Mesenchymal stem cell (in vitro differentiated cells and primary cell): ENCODE measurements around the gene CHST14.

ENCODE experiments used
- DNase-seq: peaks from one replicate; pipeline ENCODE4 v3.0.0-alpha.2; 2013
- H2AFZ ChIP-seq: one replicate; pipeline ENCODE4 v1.6.1; 2013; ENCODE audit warnings: low read depth, mild to moderate bottlenecking, control low read depth, inconsistent platforms, low read length, moderate library complexity
- H2AK5ac ChIP-seq: 2 replicates; pipeline ENCODE4 v1.6.1; 2013; ENCODE audit warnings: low read length, moderate library complexity, mild to moderate bottlenecking, inconsistent platforms; ENCODE audit not compliant: severe bottlenecking
- H2BK120ac ChIP-seq: one replicate; pipeline ENCODE4 v1.6.1; 2013; ENCODE audit warnings: low read depth, mild to moderate bottlenecking, inconsistent platforms, low read length, moderate library complexity
- H2BK12ac ChIP-seq, 2 experiments: one replicate each; pipeline ENCODE4 v1.6.1; 2013; ENCODE audit warnings: inconsistent platforms in 2 of 2, low read length in 2 of 2, mild to moderate bottlenecking in 2 of 2, moderate library complexity in 2 of 2, control low read depth in 1 of 2
- H2BK15ac ChIP-seq: one replicate; pipeline ENCODE4 v1.6.1; 2013; ENCODE audit warnings: mild to moderate bottlenecking, low read depth, inconsistent platforms; ENCODE audit not compliant: poor library complexity, severe bottlenecking
- H2BK5ac ChIP-seq: 2 replicates; pipeline ENCODE4 v1.6.1; 2013; ENCODE audit warnings: low read depth, mild to moderate bottlenecking, low read length, control low read depth, inconsistent platforms; ENCODE audit not compliant: poor library complexity, severe bottlenecking
- H3K14ac ChIP-seq, 2 experiments: one replicate each; pipeline ENCODE4 v1.6.1; 2013; ENCODE audit warnings: inconsistent platforms in 2 of 2, low read length in 2 of 2, control low read depth in 1 of 2, mild to moderate bottlenecking in 1 of 2, moderate library complexity in 1 of 2
- H3K18ac ChIP-seq, 2 experiments: one replicate each; pipeline ENCODE4 v1.6.1; 2013; ENCODE audit warnings: inconsistent platforms in 2 of 2, low read length in 2 of 2, control low read depth in 1 of 2, low read depth in 1 of 2, mild to moderate bottlenecking in 1 of 2
- H3K23ac ChIP-seq, 2 experiments: one replicate each; pipeline ENCODE4 v1.6.1; 2013; ENCODE audit warnings: inconsistent platforms in 2 of 2, low read length in 2 of 2, mild to moderate bottlenecking in 2 of 2, moderate library complexity in 2 of 2, control low read depth in 1 of 2
- H3K27ac ChIP-seq: 2 replicates; pipeline ENCODE4 v1.5.1; 2013; ENCODE audit warnings: mild to moderate bottlenecking, moderate library complexity, low read length, control low read depth, inconsistent platforms; ENCODE audit not compliant: poor library complexity, severe bottlenecking
- H3K27me3 ChIP-seq, 2 experiments: 2 replicates each; pipeline versions ENCODE4 v1.6.1 to v1.7.0; 2013; ENCODE audit warnings: low read length in 2 of 2, mild to moderate bottlenecking in 2 of 2, moderate library complexity in 2 of 2, control low read depth in 1 of 2, inconsistent platforms in 1 of 2; ENCODE audit not compliant: control insufficient read depth in 1 of 2, insufficient read depth in 1 of 2
- H3K36me3 ChIP-seq, 2 experiments: 2 replicates each; pipeline versions ENCODE4 v1.6.1 to v1.7.0; 2013; ENCODE audit warnings: low read length in 2 of 2, control low read depth in 1 of 2, inconsistent platforms in 1 of 2, low read depth in 1 of 2, mild to moderate bottlenecking in 1 of 2; ENCODE audit not compliant: insufficient read depth in 2 of 2, control insufficient read depth in 1 of 2
- H3K4ac ChIP-seq, 2 experiments: one replicate each; pipeline ENCODE4 v1.6.1; 2013; ENCODE audit warnings: inconsistent platforms in 2 of 2, low read length in 2 of 2, mild to moderate bottlenecking in 2 of 2, moderate library complexity in 2 of 2, control low read depth in 1 of 2, low read depth in 1 of 2
- H3K4me1 ChIP-seq: 2 replicates; pipeline ENCODE4 v1.6.1; 2013; ENCODE audit warnings: low read depth, low read length, control low read depth; ENCODE audit not compliant: control insufficient read depth, insufficient read depth
- H3K4me2 ChIP-seq: 2 replicates; pipeline ENCODE4 v1.6.1; 2013; ENCODE audit warnings: low read length, mild to moderate bottlenecking, inconsistent platforms; ENCODE audit not compliant: poor library complexity, severe bottlenecking
- H3K4me3 ChIP-seq, 2 experiments: 2 replicates each; pipeline versions ENCODE4 v1.5.1 to v1.7.0; 2013; ENCODE audit warnings: low read length in 2 of 2, mild to moderate bottlenecking in 2 of 2, control low read depth in 1 of 2, low read depth in 1 of 2; ENCODE audit not compliant: insufficient read depth in 1 of 2
- H3K79me1 ChIP-seq: replicated peaks from 2 replicates; pipeline ENCODE4 v1.6.1; 2013; ENCODE audit warnings: mild to moderate bottlenecking, control low read depth, low read length, inconsistent platforms; ENCODE audit not compliant: poor library complexity, severe bottlenecking
- H3K9ac ChIP-seq: 2 replicates; pipeline ENCODE4 v1.7.0; 2013; ENCODE audit warnings: mild to moderate bottlenecking, low read length, moderate library complexity
- H3K9me3 ChIP-seq: 2 replicates; pipeline ENCODE4 v1.7.0; 2013; ENCODE audit warnings: mild to moderate bottlenecking, low read length; ENCODE audit not compliant: control insufficient read depth
- H4K8ac ChIP-seq: one replicate; pipeline ENCODE4 v1.6.1; 2013; ENCODE audit warnings: inconsistent platforms, mild to moderate bottlenecking, low read length, moderate library complexity
- H4K91ac ChIP-seq: one replicate; pipeline ENCODE4 v1.6.1; 2013; ENCODE audit warnings: mild to moderate bottlenecking, low read length, inconsistent platforms
- WGBS: methylation state at CpG from one replicate; pipeline ENCODE4 v1.1.7; 2013; ENCODE audit warnings: mixed read lengths; 5-methylcytosine and 5-hydroxymethylcytosine counted together

Gene CHST14

GRCh38 chr15:40487816-40488682 is 17.3 kb downstream of the CHST14 start:
- H4K91ac ChIP-seq = no peak overlapping the region
- H3K4me1 ChIP-seq = no peaks in the 10 kb centered on the region
- no peaks in the 10 kb centered on the region for H3K79me1 ChIP-seq
- no peak overlapping the region for H3K9ac ChIP-seq
- H3K36me3 ChIP-seq = no peaks in the 10 kb centered on the region
- WGBS = 94% methylated on average over 32 of the region's 35 CpGs
- H2AK5ac ChIP-seq = no peak overlapping the region
- no peak overlapping the region for H3K4ac ChIP-seq
- no peak overlapping the region for H3K14ac ChIP-seq
- peaks cover 0 to 4% of the 10 kb centered on the region in 2 experiments for H3K27me3 ChIP-seq
- H3K4me3 ChIP-seq = no peak overlapping the region
- H3K27ac ChIP-seq = no peak overlapping the region
- no peaks in the 10 kb centered on the region for H3K9me3 ChIP-seq
- no peak overlapping the region for H2BK12ac ChIP-seq
- no peak overlapping the region for H2AFZ ChIP-seq
- no peak overlapping the region for H3K23ac ChIP-seq
- no peak overlapping the region for H3K18ac ChIP-seq
- no peak overlapping the region for H2BK15ac ChIP-seq
- no peak overlapping the region for H4K8ac ChIP-seq
- no peak for DNase-seq
- H3K4me2 ChIP-seq = no peak overlapping the region
- H2BK120ac ChIP-seq = no peak overlapping the region
- no peak overlapping the region for H2BK5ac ChIP-seq

- 95% methylated on average over 41 of the region's 47 CpGs for WGBS
- Histone ChIP-seq H3K9ac (no peak overlapping the region), H2AK5ac (no peak overlapping the region), H3K14ac (no peak overlapping the region), H2BK12ac (no peak overlapping the region), H3K18ac (no peak overlapping the region), H3K4me3 (no peak overlapping the region), H2BK15ac (no peak overlapping the region), H3K23ac (no peak overlapping the region), H3K79me1 (no peaks in the 10 kb centered on the region), H3K4ac (no peak overlapping the region), H2AFZ (no peak overlapping the region), H3K27ac (no peak overlapping the region), H2BK5ac (no peak overlapping the region), H3K27me3 (peaks cover 0 to 15% of the 10 kb centered on the region in 2 experiments), H4K91ac (no peak overlapping the region), H4K8ac (no peak overlapping the region), H3K4me2 (no peak overlapping the region), H3K4me1 (no peaks in the 10 kb centered on the region), H3K36me3 (no peaks in the 10 kb centered on the region), H3K9me3 (no peaks in the 10 kb centered on the region), H2BK120ac (no peak overlapping the region)
- DNase-seq = no peak
These were observed 18.7 kb downstream of the CHST14 start for GRCh38 chr15:40489274-40490175.

DNA sequence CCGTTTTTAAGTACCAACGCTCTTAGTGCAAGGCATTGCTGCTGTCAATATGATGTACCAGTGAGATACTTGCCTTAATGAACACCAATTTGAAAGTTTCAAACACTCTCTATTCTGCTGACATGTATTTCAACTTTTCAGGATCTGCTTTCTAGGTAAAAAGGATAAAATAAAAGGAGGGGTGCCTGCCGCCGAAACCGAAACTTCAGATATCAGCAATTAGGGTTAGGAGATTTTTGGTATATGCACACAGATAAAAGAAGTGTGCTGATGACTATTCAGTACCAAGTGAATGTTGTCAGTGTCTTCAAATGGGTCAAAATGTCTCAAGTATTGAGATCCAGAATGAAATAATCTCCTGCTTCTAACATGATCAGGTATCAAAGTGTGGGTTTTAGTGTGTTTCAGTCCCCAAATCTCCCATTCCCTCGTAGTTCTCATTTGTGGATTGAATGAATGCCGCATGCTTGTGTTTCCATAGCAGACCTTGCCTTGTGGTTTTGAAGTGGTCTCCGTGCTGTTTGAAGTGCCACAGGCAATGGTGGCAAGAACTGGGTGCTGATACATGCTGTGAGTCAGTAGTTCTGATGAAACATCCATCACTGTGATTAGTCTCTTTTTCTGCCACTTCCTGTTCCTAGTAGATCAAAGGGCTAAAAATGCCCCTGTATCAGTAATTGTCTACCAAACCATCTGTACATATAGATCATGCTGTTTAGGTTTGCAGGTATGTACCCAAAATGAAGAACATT is 22.5 kb downstream of the CHST14 start:
- no peak overlapping the region for H4K91ac ChIP-seq
- 89% methylated on average over 8 of the region's 8 CpGs for WGBS
- no peak overlapping the region for H3K23ac ChIP-seq
- H2BK15ac ChIP-seq = no peak overlapping the region
- H3K4me3 ChIP-seq = no peak overlapping the region
- H3K4ac ChIP-seq = no peak overlapping the region
- H3K9ac ChIP-seq = no peak overlapping the region
- no peak overlapping the region for H3K4me2 ChIP-seq
- no peak overlapping the region for H3K14ac ChIP-seq
- H3K4me1 ChIP-seq = no peaks in the 10 kb centered on the region
- H3K79me1 ChIP-seq = no peaks in the 10 kb centered on the region
- H3K27ac ChIP-seq = no peak overlapping the region
- DNase-seq = peak; percentile 19
- no peak overlapping the region for H2BK5ac ChIP-seq
- no peaks in the 10 kb centered on the region for H3K9me3 ChIP-seq
- H2AK5ac ChIP-seq = no peak overlapping the region
- H2BK12ac ChIP-seq = no peak overlapping the region
- no peaks in the 10 kb centered on the region for H3K36me3 ChIP-seq
- no peak overlapping the region for H2BK120ac ChIP-seq
- peaks cover 10 to 27% of the 10 kb centered on the region in 2 experiments for H3K27me3 ChIP-seq
- H3K18ac ChIP-seq = no peak overlapping the region
- H4K8ac ChIP-seq = no peak overlapping the region
- no peak overlapping the region for H2AFZ ChIP-seq
